Activated T-cell treated with anti-CD3 and anti-CD28 coated beads, Interleukin-2, amount 50 U/mL, for 4 hours (primary cell): ENCODE data around the gene AKR1D1. TPM values are rescaled to one million over a fixed set of nuclear protein-coding genes. Genes with fewer than 3 reads are reported as not detected.
"Not testable (repeated sequence)": the region's sequence is repeated elsewhere in the genome, so short reads cannot be mapped to it uniquely, and the experiment has no call there.

Source experiments
- ATAC-seq, 2 donors: fragments of 200-7000 bp; cut with Tn5 transposase; one replicate each; pipeline ENCODE4 v1.10.0; 2021
- DNase-seq: peaks from one replicate; pipeline ENCODE4 v3.0.0-alpha.2; 2020
- H3K27me3 Mint-ChIP-seq: one replicate; pipeline ENCODE4 v1.8.0; 2021; ENCODE audit warnings: low read depth, mixed read lengths
- H3K36me3 Mint-ChIP-seq: one replicate; pipeline ENCODE4 v1.8.0; 2022; ENCODE audit warnings: mixed read lengths; ENCODE audit not compliant: insufficient read depth
- H3K4me1 Mint-ChIP-seq: one replicate; pipeline ENCODE4 v1.8.0; 2021; ENCODE audit warnings: low read depth, mixed read lengths
- H3K4me3 Mint-ChIP-seq: one replicate; pipeline ENCODE4 v1.8.0; 2021; ENCODE audit warnings: mild to moderate bottlenecking, moderate library complexity, mixed read lengths
- H3K9me3 Mint-ChIP-seq: one replicate; pipeline ENCODE4 v1.8.0; 2021; ENCODE audit warnings: mixed read lengths
- total RNA-seq, 3 donors: library from RNA; stranded (reverse); gene quantifications; one replicate each; pipeline ENCODE4 v1.2.1, GENCODE V29; 2021

AKR1D1 gene
- under 1 TPM in 1 of 3 donors, not detected in 2; 0.30 TPM for total RNA-seq

GRCh38 chr7:138076196-138076595, at the start of gene AKR1D1:
AKR1D1 (plus strand) TSS chr7:138076459; CDS start chr7:138076519, 60 bp downstream.
- H3K9me3 Mint-ChIP-seq, result peaks cover 10% of the 10 kb centered on the region
- ATAC-seq, result no peak

DNA sequence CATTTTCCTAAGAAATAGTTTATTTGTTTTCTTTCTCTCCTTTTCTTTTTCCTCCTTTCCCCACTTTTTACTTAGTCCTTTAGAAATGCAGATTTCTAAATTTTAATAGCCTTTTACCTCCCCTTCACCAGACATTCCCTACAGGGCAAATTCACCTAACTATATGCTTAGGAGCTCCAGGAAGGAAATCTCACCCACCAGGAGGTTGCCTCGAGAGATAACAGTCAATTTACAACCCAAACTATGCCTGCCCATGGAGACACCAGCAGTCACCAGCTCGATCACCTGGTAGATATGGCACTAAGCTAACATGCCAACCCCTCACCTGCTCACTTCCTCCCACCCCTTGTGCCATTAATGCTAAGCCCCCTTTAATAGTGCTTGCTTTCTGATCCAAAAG, 49.2 kb upstream of the AKR1D1 start:
- Mint-ChIP-seq H3K4me3 (no peak overlapping the region), H3K36me3 (no peaks in the 10 kb centered on the region), H3K9me3 (no peaks in the 10 kb centered on the region), H3K27me3 (peaks cover 6% of the 10 kb centered on the region), H3K4me1 (peaks cover 6% of the 10 kb centered on the region)
- ATAC-seq, result no peak
- DNase-seq, result no peak

More at GRCh38 chr7:138076196-138076595, at the start of gene AKR1D1:
- no peaks in the 10 kb centered on the region for H3K4me1 Mint-ChIP-seq
- no peak for DNase-seq
- H3K4me3 Mint-ChIP-seq, result no peak within 1 kb of the TSS
- H3K27me3 Mint-ChIP-seq, result peaks cover 3% of the 10 kb centered on the region
- H3K36me3 Mint-ChIP-seq, result no peaks in the 10 kb centered on the region

GRCh38 chr7:138029126-138029525, 47.1 kb upstream of the AKR1D1 start:
- no peak for ATAC-seq
- Mint-ChIP-seq H3K4me1 (peaks cover 3% of the 10 kb centered on the region), H3K4me3 (no peak overlapping the region), H3K9me3 (no peaks in the 10 kb centered on the region), H3K36me3 (no peaks in the 10 kb centered on the region), H3K27me3 (peaks cover 6% of the 10 kb centered on the region)
- no peak for DNase-seq

- DNase-seq (no peak), ATAC-seq (no peak)
- peaks cover 6% of the 10 kb centered on the region for H3K27me3 Mint-ChIP-seq
- H3K9me3 Mint-ChIP-seq, result no peaks in the 10 kb centered on the region
- H3K4me3 Mint-ChIP-seq, result no peak overlapping the region
- H3K4me1 Mint-ChIP-seq, result peaks cover 2% of the 10 kb centered on the region
- no peaks in the 10 kb centered on the region for H3K36me3 Mint-ChIP-seq
These were observed 46.3 kb upstream of the AKR1D1 start for GRCh38 chr7:138029941-138030340.

GRCh38 chr7:138030679-138031351, 45.4 kb upstream of the AKR1D1 start:
- Mint-ChIP-seq H3K27me3 (peaks cover 7% of the 10 kb centered on the region), H3K4me3 (no peak overlapping the region), H3K9me3 (no peaks in the 10 kb centered on the region), H3K36me3 (no peaks in the 10 kb centered on the region), H3K4me1 (peaks cover 2% of the 10 kb centered on the region)
- DNase-seq (no peak), ATAC-seq (no peak)

DNA sequence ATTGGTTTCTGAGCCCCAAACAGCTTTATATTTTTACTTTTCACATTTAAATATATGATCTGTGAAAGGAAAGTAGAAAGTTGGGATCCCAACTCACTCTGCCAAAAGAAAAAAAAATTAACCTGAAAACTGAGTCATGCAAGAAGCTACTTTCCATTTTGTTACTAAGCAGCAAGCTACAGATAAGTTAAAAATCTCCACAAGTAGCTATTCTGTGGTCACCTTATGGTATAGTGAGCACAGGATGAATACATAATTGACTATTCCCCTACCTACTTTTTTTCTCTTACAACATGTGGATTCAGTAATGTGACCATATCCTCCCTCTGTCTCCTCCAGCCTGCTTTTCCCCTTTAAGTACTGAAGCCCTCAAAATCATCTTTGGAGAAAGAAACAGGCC, 44.1 kb upstream of the AKR1D1 start:
- Mint-ChIP-seq H3K36me3 (peaks cover 3% of the 10 kb centered on the region), H3K4me1 (peaks cover 2% of the 10 kb centered on the region), H3K9me3 (peaks cover 5% of the 10 kb centered on the region), H3K27me3 (peaks cover 12% of the 10 kb centered on the region), H3K4me3 (no peak overlapping the region)
- no peak for DNase-seq
- no peak for ATAC-seq

DNA sequence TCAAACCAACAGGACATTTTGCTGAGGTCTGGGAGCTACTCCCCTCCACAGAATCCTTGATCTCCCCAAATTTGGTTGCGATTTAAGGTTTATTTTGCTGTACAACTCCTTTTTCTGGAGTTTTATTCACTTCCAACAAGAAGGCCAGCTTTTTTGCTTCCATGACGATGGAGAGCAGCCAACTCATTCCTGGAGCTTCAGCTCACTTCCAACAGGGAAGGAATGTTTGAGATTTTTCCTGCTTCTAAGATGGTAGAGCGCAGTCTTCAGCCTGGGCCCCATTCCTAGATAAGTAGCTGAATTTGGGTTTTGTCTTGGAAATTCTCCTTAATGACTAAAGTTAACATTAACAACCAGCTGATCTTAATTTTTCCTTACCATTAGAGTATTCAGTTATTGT, 43.5 kb upstream of the AKR1D1 start:
- peaks cover 12% of the 10 kb centered on the region for H3K27me3 Mint-ChIP-seq
- no peak for ATAC-seq

DNA sequence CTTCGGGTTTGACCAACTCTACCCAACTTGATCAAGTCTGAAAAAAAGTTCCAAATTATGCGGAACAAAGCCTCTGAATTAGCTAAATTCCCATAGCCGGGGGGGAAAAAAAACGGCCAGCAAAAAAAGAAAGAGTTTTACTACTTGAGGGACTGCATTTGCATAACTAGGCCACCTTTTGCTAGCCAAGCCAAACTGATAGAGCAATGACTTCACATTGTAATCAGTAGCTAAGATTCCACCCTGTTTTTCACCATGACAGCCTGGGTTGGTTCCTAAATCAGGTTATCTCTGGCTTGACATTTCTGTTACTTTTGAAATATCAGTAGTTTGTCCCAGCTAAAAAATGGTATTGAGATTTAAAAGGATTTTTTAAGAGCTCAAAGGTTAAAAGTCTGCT, 43.0 kb upstream of the AKR1D1 start:
- no peak for DNase-seq
- H3K4me1 Mint-ChIP-seq, result peaks cover 2% of the 10 kb centered on the region
- ATAC-seq, result no peak
- H3K4me3 Mint-ChIP-seq, result no peak overlapping the region
- H3K27me3 Mint-ChIP-seq, result peaks cover 12% of the 10 kb centered on the region
- H3K9me3 Mint-ChIP-seq, result peaks cover 5% of the 10 kb centered on the region
- H3K36me3 Mint-ChIP-seq, result peaks cover 3% of the 10 kb centered on the region

More for the DNA sequence above, 43.5 kb upstream of the AKR1D1 start:
- H3K4me1 Mint-ChIP-seq, result peaks cover 2% of the 10 kb centered on the region
- H3K4me3 Mint-ChIP-seq, result no peak overlapping the region
- peaks cover 5% of the 10 kb centered on the region for H3K9me3 Mint-ChIP-seq
- DNase-seq, result no peak
- peaks cover 3% of the 10 kb centered on the region for H3K36me3 Mint-ChIP-seq

GRCh38 chr7:138036135-138036534, 40.1 kb upstream of the AKR1D1 start:
- no peak for DNase-seq
- Mint-ChIP-seq H3K36me3 (peaks cover 3% of the 10 kb centered on the region), H3K4me1 (no peaks in the 10 kb centered on the region), H3K27me3 (peaks cover 15% of the 10 kb centered on the region), H3K9me3 (peaks cover 5% of the 10 kb centered on the region), H3K4me3 (no peak overlapping the region)
- no peak for ATAC-seq

GRCh38 chr7:138040063-138040462, 36.2 kb upstream of the AKR1D1 start:
- H3K36me3 Mint-ChIP-seq, DNase-seq: not testable (repeated sequence)

DNA sequence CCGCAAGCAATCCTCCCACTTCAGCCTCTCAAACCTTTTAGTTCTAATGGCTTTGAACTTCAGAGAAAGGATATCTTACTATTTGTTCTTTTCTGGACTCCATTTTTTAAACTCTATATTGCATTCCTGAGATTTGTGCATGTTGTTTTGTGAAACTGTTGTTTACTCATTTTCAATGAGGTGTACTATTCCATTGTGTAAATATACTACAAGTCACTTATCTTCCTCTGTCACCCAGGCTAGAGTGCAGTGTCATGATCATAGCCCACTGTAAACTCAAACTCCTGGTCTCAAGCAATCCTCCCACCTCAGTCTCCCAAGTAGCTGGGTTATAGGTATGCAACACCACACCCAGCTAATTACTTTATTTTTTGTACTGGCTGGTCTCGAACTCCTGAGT, 31.4 kb upstream of the AKR1D1 start:
- Mint-ChIP-seq H3K9me3 (no peaks in the 10 kb centered on the region), H3K36me3 (no peaks in the 10 kb centered on the region), H3K4me1 (no peaks in the 10 kb centered on the region), H3K27me3 (peaks cover 8% of the 10 kb centered on the region), H3K4me3 (no peak overlapping the region)
- DNase-seq (no peak), ATAC-seq (no peak)

More at GRCh38 chr7:138040063-138040462, 36.2 kb upstream of the AKR1D1 start:
- H3K9me3 Mint-ChIP-seq, H3K4me1 Mint-ChIP-seq, H3K4me3 Mint-ChIP-seq, ATAC-seq: not testable (repeated sequence)
- peaks cover 14% of the 10 kb centered on the region for H3K27me3 Mint-ChIP-seq

DNA sequence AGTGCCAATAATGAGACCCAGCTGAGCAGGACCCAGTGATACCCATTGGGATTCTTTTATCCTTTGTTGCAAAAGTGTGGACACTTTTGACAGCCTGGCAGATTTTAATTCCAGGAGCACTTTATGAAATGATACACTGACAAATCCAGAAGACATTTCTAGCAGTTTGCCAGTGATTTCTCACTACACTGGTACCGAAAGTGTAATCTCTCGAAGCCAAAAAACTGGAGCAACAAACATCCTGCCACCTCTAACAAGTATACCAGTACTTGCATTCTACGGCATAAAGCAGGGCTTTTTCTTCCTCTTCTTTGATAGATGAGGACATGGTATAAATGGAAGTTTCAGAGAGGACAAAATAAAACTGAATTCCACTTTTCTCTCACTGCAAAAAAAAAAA, 28.4 kb upstream of the AKR1D1 start:
- Mint-ChIP-seq H3K4me1 (no peaks in the 10 kb centered on the region), H3K36me3 (no peaks in the 10 kb centered on the region), H3K9me3 (peaks cover 11% of the 10 kb centered on the region), H3K4me3 (no peak overlapping the region), H3K27me3 (peaks cover 12% of the 10 kb centered on the region)
- DNase-seq (no peak), ATAC-seq (no peak)

GRCh38 chr7:138049505-138050116, 26.6 kb upstream of the AKR1D1 start:
- no peaks in the 10 kb centered on the region for H3K36me3 Mint-ChIP-seq
- no peaks in the 10 kb centered on the region for H3K4me1 Mint-ChIP-seq
- peaks cover 14% of the 10 kb centered on the region for H3K27me3 Mint-ChIP-seq
- ATAC-seq (no peak), DNase-seq (no peak)
- no peak overlapping the region for H3K4me3 Mint-ChIP-seq
- H3K9me3 Mint-ChIP-seq, result peaks cover 11% of the 10 kb centered on the region

DNA sequence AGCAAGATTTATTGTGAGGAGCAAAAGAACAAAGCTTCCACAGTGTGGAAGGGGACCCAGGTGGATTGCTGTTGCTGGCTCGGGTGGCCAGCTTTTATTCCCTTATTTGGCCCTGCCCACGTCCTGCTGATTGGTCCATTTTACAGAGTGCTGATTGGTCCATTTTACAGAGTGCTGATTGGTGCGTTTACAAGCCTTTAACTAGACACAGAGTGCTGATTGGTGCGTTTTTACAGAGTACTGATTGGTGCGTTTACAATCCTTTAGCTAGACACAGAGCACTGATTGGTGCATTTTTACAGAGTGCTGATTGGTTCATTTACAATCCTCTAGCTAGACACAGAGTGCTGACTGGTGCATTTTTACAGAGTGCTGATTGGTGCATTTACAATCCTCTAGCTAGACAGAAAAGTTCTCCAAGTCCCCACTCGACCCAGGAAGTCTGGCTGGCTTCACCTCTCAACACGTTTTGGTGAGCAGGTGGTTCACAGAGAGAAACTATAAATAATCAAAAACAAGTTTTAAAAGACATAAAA, 24.5 kb upstream of the AKR1D1 start:
- ATAC-seq, H3K27me3 Mint-ChIP-seq, H3K4me3 Mint-ChIP-seq: not testable (repeated sequence)

DNA sequence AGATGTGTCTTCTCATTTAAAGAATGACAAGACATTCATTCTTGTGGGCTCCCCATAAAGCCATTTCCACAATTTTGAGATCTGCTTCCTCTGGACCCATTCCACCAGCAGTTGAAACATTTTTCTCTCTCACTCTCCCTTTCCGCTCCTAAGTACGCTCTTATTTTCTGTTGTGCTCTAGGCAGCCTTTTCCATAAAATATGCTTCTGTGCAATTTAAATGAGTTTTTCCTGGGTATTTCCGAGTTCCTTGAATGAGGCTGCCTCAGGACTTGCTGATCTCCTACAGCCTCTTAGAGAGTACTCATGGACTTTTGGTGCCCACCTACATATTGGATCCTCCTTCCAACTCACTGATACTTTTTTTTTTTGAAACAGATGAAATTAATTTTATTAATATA, 23.6 kb upstream of the AKR1D1 start:
- ATAC-seq (no peak), DNase-seq (no peak)
- Mint-ChIP-seq H3K4me1 (no peaks in the 10 kb centered on the region), H3K27me3 (peaks cover 12% of the 10 kb centered on the region), H3K4me3 (no peak overlapping the region), H3K36me3 (no peaks in the 10 kb centered on the region), H3K9me3 (peaks cover 11% of the 10 kb centered on the region)

More for the DNA sequence above, 24.5 kb upstream of the AKR1D1 start:
- not testable (repeated sequence) for H3K36me3 Mint-ChIP-seq, H3K4me1 Mint-ChIP-seq, DNase-seq
- H3K9me3 Mint-ChIP-seq, result peaks cover 11% of the 10 kb centered on the region
